Tibial nerve (tissue), 3 donors: ENCODE data around the gene PDZK1IP1.

Source experiments
- CTCF ChIP-seq, 5 experiments: fragments of 200-600 bp in 3 of 5; fragments of 450-650 bp in 2 of 5; sonication (generic) in 3 of 5; IDR thresholded peaks; one replicate each; pipeline ENCODE4 v1.5.1; 2016 to 2019; ENCODE audit warnings: antibody characterized with exemption in 5 of 5, mild to moderate bottlenecking in 3 of 5, moderate library complexity in 2 of 5
- POLR2A ChIP-seq, 2 donors: fragments of 450-650 bp; IDR thresholded peaks; one replicate each; pipeline ENCODE4 v1.6.1; 2017; ENCODE audit warnings: antibody characterized with exemption in 2 of 2, mild to moderate bottlenecking in 2 of 2, moderate library complexity in 2 of 2

- TF ChIP-seq CTCF (IDR thresholded peaks at IDR 0.05) (no peak), POLR2A (IDR thresholded peaks at IDR 0.05) (no peak)
Observed at GRCh38 chr1:47189844-47190508, at the start of gene PDZK1IP1.
